GM21390 (cell line): Measurements from ENCODE around the gene SNRPA1.
A peak's percentile ranks its signal among the peaks of the same experiment; 100 is the strongest.

Experiments
- ATAC-seq: cut with Tn5 transposase; IDR thresholded peaks from one replicate; pipeline ENCODE4 v1.9.1; 2021; ENCODE audit not compliant: unreplicated experiment

Gene SNRPA1

GRCh38 chr15:101294731-101295606 is at the start of gene SNRPA1:
Gene SNRPA1, minus strand, starts transcription at chr15:101295248. Its CDS starts 70 bp downstream, at chr15:101295178.
- ATAC-seq = peak; percentile 75

DNA sequence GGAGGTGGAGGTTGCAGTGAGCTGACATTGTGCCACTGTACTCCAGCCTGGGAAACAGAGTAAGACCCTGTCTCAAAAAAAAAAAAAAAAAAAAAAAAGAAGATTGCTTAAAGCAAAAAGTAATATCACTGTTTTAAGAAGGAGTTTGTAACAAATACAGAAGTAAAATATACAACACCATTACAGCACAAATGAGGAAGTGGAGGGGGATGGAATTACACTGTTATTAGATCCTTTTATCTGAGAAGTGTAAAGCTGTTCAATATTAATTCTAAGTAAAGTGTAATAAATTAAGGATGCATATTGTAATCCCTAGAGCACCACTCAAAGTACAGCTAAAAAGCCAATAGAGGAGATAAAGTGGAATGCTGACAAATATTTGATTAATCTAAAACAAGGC is 47.0 kb upstream of the SNRPA1 start:
- ATAC-seq = no peak

DNA sequence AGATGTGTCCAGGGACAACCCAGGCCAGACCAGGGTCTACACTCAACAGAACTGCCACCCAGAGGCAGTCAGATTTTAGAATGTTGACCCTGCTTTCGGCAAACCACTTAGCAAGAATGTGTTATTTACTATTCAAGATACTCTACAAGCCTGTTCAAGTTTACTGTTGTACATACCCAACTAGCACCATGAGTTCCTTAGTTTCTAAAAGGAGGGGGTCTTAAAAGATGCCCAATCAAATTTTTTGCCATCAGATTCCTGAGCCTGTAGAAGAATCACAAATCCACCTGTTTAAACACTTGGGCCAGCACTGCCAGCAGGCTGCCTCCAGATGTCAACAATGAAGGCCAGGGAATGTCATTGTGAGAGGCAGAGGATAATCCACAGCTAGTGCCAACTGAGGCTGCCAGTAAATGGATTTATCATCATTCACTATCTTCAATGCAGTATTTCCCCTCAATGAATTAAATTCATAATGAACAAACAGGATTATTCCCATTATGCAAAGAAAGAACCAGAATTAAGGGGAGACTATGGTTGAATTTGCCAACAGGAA is 43.5 kb upstream of the SNRPA1 start:
- ATAC-seq = no peak

GRCh38 chr15:101337976-101338375 is 42.9 kb upstream of the SNRPA1 start:
- no peak for ATAC-seq

DNA sequence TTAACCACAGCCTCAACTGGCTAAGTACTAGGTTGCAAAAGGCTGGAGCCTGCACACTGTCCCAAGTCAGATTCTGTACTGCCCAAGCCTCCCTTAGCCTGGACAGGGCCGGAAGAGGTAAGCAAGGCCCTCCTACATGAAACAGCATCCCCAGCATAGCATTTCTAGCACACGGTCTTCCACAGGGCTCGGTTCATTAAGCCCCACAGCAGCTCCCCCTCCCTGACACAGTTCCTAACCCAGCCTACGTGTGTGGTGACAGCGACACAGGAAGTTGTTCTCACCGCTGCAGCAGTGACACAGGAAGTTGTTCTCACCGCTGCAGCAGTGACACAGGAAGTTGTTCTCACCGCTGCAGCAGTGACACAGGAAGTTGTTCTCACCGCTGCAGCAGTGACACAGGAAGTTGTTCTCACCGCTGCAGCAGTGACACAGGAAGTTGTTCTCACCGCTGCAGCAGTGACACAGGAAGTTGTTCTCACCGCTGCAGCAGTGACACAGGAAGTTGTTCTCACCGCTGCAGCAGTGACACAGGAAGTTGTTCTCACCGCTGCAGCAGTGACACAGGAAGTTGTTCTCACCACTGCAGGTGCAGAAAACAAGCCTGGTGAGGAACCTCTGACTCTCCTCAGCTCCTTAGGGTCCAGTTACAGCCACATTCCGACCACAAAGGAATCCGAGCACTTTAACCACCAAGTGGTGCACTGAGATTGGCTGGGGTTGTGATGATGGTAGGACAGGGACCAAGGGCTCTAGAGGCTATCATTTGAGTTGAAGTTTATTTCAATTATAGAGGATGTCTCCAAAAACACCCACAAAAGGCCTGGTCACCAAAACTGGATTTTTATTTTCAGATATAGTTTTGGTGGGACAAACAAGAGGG is 39.1 kb upstream of the SNRPA1 start:
- peak; percentile 61 for ATAC-seq

- no peak for ATAC-seq
These were observed 37.0 kb upstream of the SNRPA1 start for GRCh38 chr15:101332061-101332467.

DNA sequence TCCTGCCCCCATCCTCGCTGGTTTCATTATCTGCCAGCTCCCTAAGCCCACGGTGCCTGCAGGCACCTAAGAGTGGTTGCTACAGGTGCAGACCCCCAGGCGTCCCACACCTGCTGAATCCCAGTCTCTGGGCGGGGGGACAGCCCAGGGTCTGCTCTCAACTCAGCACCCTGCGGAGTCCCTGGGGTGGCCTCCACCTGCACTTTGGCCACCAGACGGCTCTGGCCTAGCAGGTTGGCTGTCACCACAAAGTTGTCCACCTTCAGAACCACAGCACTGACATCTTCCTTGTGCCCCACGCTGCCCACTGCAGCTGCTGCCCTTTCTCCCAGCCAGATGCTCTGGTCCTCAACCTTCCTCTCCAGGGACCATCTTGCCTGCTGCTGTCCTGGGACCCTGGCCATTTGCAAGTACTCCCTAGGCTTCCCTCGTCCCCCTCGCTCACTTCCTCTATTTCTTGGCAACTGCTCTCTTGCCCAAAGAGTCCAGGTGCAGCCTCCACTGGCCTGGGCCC is 34.9 kb upstream of the SNRPA1 start:
- no peak for ATAC-seq

DNA sequence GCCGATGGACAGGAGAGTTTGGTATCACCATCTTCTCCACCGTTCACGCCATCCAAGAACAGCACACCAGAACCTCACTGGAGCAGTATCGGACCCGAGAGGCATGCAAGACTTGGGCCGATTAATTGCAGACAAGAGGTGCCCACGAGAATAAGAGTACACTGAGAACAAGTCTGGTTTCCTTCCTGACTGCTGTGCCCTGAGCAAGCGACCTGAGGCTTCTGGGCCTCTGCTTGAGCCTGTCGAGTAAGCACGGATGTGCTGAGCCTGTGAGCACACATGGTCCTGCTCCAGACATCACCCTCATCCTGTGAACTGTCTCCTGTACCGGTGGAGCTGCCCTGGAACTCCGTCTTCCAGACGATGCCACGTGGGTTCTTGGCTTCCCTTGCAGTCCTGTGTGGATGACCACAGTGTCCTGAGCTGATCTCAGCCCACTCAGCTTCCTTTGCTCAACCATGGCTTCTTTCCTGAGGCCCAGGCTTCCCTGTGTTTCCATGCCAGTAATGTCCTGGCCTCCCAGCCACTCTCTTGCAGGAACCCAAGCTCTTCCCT is 34.3 kb upstream of the SNRPA1 start:
- no peak for ATAC-seq

DNA sequence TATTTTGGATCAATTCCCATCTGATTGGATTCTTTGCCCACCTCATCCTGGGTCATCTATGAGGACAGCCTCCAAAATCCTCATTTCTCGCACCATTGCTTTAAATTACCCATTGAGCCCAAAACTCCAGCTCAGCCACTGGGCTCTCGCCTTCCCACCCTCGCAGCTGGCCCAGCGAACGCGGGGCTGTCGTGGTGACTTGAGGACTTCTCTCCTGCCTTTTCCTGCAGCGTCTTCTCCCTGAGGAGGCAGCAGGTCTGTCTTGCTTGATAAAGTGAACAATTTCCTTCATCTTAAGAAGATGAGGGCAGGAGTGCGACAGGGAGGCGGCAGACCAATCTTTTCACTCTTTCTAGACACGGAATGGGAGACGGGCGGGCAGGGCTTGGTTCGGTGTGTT is 33.0 kb upstream of the SNRPA1 start:
- ATAC-seq = no peak

- ATAC-seq = no peak
These were observed 32.2 kb upstream of the SNRPA1 start for GRCh38 chr15:101327147-101327740.

DNA sequence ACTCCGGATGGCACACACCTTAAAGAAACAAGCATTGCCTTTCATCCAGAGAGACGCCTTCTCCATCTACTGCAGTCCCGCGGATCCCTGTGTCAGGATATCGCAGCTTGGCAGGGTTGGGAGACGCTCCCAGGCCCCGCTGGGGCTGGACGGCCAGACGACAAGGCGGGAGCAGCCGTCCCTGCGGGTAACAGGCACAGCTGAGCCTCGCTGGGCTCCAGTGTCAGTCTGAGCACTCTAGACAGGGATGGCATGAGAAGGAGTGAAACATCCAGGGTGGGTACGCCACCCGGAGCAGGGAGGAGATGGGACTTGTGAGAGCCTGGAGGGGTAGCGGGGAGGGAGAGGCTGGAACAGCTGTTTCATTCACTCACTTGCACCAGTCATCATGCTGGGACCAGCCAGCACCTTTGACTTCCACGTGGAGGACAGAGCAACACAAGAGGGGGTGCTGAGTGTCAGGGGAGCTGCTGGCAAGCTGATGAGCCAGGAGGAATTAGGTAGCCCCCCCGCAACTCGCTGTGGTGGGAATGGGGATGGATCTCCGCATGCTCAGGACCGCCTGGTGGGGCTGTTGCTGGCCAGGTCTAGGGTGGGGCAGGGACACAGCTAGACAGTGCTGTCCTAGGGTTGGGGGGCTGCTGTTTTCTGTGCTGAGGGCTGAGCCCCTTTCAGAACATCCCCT is 31.6 kb upstream of the SNRPA1 start:
- ATAC-seq = no peak

GRCh38 chr15:101326026-101326315 is 30.9 kb upstream of the SNRPA1 start:
- ATAC-seq = no peak

DNA sequence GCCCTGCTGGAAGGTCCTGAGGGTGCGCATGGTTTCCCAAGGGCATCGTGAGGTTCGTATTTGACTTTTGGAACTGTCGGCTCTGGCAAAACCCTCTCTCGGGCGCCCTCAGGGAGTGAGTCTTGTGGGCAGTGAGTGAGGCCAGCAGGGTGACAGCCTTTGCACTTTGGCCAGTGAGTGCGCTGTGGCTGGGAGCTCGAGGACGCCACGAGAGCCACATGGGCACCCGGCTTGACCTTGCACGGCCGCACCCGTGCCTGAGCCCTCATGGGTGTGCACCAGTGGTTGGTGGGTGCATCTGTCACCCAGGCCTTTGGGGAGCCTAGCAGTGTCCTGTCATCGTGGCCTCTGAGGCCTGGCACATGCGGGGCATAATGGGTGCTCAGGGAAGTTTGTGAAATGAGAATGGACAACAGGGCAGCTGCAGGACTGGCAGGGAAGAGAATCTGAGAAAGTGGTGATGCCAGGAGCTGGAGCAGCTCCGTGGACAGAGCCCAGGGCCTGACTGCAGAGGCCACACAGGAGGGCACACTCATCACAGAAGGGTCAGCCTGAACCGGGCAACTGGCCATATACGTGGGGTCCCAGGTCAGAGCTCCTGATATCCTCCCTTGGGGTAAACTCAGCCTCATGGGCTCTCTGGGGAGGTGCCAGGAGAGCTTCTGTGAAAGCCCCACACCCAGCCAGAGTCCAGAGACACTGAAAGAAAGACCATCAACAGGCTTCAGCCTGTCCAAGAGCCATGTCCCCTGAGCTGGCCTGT is 30.4 kb upstream of the SNRPA1 start:
- ATAC-seq = no peak

- no peak for ATAC-seq
These were observed 29.6 kb upstream of the SNRPA1 start for GRCh38 chr15:101324524-101325177.

DNA sequence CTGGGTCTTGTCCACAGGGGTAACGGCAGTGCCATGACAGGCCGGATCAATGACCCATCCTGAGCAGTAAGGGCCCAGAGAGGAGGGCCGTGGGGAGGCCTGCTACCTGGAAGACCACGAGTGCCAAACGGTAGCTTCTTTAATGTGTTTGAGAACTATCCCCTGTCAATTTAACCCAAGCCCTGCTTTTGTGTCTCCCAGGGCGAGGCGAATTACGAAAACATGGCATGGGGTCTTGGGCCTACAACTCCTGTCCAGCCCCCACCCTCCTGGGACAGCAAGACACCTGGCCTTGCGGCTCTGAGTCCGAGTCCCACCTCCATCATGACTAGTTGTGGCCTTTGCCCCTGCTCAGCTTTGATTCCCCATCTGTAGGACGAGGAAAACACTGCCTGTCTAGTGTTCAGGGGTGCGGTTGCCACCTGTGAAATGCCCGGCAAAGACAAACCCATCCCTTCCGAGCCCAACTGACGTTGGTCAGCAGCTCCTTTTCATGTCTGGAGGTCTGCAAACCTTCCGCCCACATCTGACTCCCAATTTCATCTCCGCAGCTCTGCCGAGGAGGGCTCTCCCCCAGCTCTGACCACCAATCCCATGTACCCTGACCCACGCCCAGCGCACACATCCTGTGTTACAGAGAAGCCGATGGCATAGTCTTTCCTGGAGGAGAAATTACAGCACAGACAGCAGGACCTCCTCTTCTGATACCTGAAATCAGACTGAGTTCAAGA is 28.9 kb upstream of the SNRPA1 start:
- no peak for ATAC-seq

GRCh38 chr15:101322854-101323477 is 27.9 kb upstream of the SNRPA1 start:
- no peak for ATAC-seq

GRCh38 chr15:101322016-101322695 is 27.1 kb upstream of the SNRPA1 start:
- no peak for ATAC-seq
